HepG2 (cell line): ENCODE results near the gene PROC. TPM values are rescaled to one million over a fixed set of nuclear protein-coding genes. Genes with fewer than 3 reads are reported as not detected.

ENCODE experiments used
- ATAC-seq: fragments of 200-7000 bp; cut with Tn5 transposase; 3 replicates; pipeline ENCODE4 v1.9.1; 2020; ENCODE audit warnings: mild to moderate bottlenecking, moderate library complexity
- BruUV-seq: library from RNA; stranded (reverse); fragments of 400-500 nt; replicated peaks from 2 replicates; lab custom pipeline; 2021; lab: Mats Ljungman, UMichigan
- CTCF ChIA-PET: fragments of 300-600 bp; formaldehyde crosslinking; extraction: SDS; loops from one replicate; lab custom pipeline; 2021; ENCODE audit warnings: low total read pairs, inconsistent platforms, low intra/inter-chr PET ratio; lab: Yijun Ruan, JAX
- POLR2A ChIA-PET: fragments of 350-600 bp; sonication (Branson Sonifier 250); formaldehyde crosslinking; loops from one replicate; lab custom pipeline; 2020; ENCODE audit warnings: antibody characterized with exemption, inconsistent platforms; lab: Yijun Ruan, JAX
- DNase-seq: peaks from one replicate; pipeline ENCODE4 v3.0.0-alpha.2; 2015; ENCODE audit warnings: low spot score
- FAIRE-seq: peaks from 3 replicates; lab custom pipeline; 2011; peaks lifted over from hg19 to GRCh38; lab: Jason Lieb, UNC
- H2AFZ ChIP-seq: one replicate; pipeline ENCODE4 v1.6.1; 2011; ENCODE audit warnings: low read length, inconsistent platforms
- H3K27ac ChIP-seq: fragments of 300-600 bp; 3 replicates; pipeline ENCODE4 v1.8.0; 2011; ENCODE audit warnings: mixed run types, mild to moderate bottlenecking, mixed read lengths, low read length, inconsistent platforms; ENCODE audit not compliant: insufficient read depth; ENCODE audit errors: extremely low read length
- H3K27me3 ChIP-seq, 2 experiments: fragments of 200-600 bp in 1 of 2; 2 replicates in 1 of 2; 3 replicates in 1 of 2; pipeline versions ENCODE4 v1.6.0 to v1.8.0; 2011; ENCODE audit warnings: low read length in 2 of 2, mild to moderate bottlenecking in 2 of 2, moderate library complexity in 2 of 2, inconsistent platforms in 1 of 2; ENCODE audit not compliant: insufficient read depth in 2 of 2, control insufficient read depth in 1 of 2
- H3K36me3 ChIP-seq, 2 experiments: fragments of 200-600 bp in 1 of 2; replicated peaks in 1 of 2; 2 replicates in 1 of 2; 3 replicates in 1 of 2; pipeline versions ENCODE4 v1.5.1 to v1.8.0; 2011; ENCODE audit warnings: low read length in 2 of 2, inconsistent platforms in 1 of 2; ENCODE audit not compliant: insufficient read depth in 2 of 2, control insufficient read depth in 1 of 2
- H3K4me1 ChIP-seq: 2 replicates; pipeline ENCODE4 v1.5.1; 2012; ENCODE audit warnings: low read length, inconsistent platforms; ENCODE audit not compliant: insufficient read depth
- H3K4me2 ChIP-seq: 2 replicates; pipeline ENCODE4 v1.6.0; 2011; ENCODE audit warnings: low read depth, low read length, inconsistent platforms
- H3K4me3 ChIP-seq, 3 experiments: fragments of 200-600 bp in 1 of 3; sonication (generic), shearing (Covaris generic) in 1 of 3; replicated peaks in 1 of 3; 2 replicates each; pipeline ENCODE4 v1.5.1; 2011 to 2016; ENCODE audit warnings: low read length in 3 of 3, inconsistent platforms in 2 of 3, low read depth in 2 of 3, mild to moderate bottlenecking in 2 of 3, control low read depth in 1 of 3, mixed read lengths in 1 of 3; ENCODE audit not compliant: insufficient read depth in 1 of 3
- H3K79me2 ChIP-seq: one replicate; pipeline ENCODE4 v1.6.1; 2011; ENCODE audit warnings: low read length, inconsistent platforms; ENCODE audit not compliant: insufficient read depth
- H3K9ac ChIP-seq: 2 replicates; pipeline ENCODE4 v1.6.0; 2011; ENCODE audit warnings: mild to moderate bottlenecking, low read depth, low read length, inconsistent platforms; ENCODE audit not compliant: insufficient read depth
- H3K9me3 ChIP-seq: 2 replicates; pipeline ENCODE4 v1.5.1; 2012; ENCODE audit warnings: mild to moderate bottlenecking, low read length
- H4K20me1 ChIP-seq: 2 replicates; pipeline ENCODE4 v1.6.0; 2011; ENCODE audit warnings: inconsistent platforms, mild to moderate bottlenecking, low read length, moderate library complexity; ENCODE audit not compliant: insufficient read depth
- ATF7 ChIP-seq, 2 experiments: fragments of 450-650 bp in 1 of 2; sonication (generic) in 1 of 2; formaldehyde crosslinking in 1 of 2; IDR thresholded peaks; 2 replicates each; pipeline versions ENCODE4 v1.4.0 to v1.6.1; 2016 to 2020; ENCODE audit warnings: antibody characterized with exemption in 1 of 2, mild to moderate bottlenecking in 1 of 2, missing genetic modification reagents in 1 of 2
- CAMTA2 ChIP-seq: sonication (generic); formaldehyde crosslinking; IDR thresholded peaks from 2 replicates; pipeline ENCODE4 v1.4.0; 2020; ENCODE audit warnings: mild to moderate bottlenecking, missing genetic modification reagents, borderline replicate concordance
- KAT2B ChIP-seq: fragments of 150-350 bp; IDR thresholded peaks from 2 replicates; pipeline ENCODE4 v1.6.1; 2014; ENCODE audit warnings: low read depth, low read length, borderline replicate concordance
- MED13 ChIP-seq: sonication (generic); formaldehyde crosslinking; IDR thresholded peaks from 2 replicates; pipeline ENCODE4 v1.5.0; 2020; ENCODE audit warnings: missing genetic modification reagents
- MZF1 ChIP-seq: sonication (generic); formaldehyde crosslinking; IDR thresholded peaks from 2 replicates; pipeline ENCODE4 v1.8.1; 2023; ENCODE audit warnings: mild to moderate bottlenecking, missing genetic modification reagents, borderline replicate concordance
- REPIN1 ChIP-seq: sonication (generic); formaldehyde crosslinking; IDR thresholded peaks from 2 replicates; pipeline ENCODE4 v1.8.0; 2022; ENCODE audit warnings: missing genetic modification reagents, low read depth, mild to moderate bottlenecking, borderline replicate concordance
- ZEB1 ChIP-seq: IDR thresholded peaks from 2 replicates; pipeline ENCODE4 v1.6.1; 2012; ENCODE audit warnings: mild to moderate bottlenecking, low read depth, inconsistent platforms; ENCODE audit not compliant: insufficient replicate concordance
- ZNF124 ChIP-seq: sonication (generic); formaldehyde crosslinking; IDR thresholded peaks from 2 replicates; pipeline ENCODE4 v1.4.0; 2020; ENCODE audit warnings: missing genetic modification reagents
- ZNF274 ChIP-seq: sonication (generic); formaldehyde crosslinking; IDR thresholded peaks from 2 replicates; pipeline ENCODE4 v1.5.1; 2020; ENCODE audit warnings: mild to moderate bottlenecking, missing genetic modification reagents
- ZNF431 ChIP-seq: sonication (generic); formaldehyde crosslinking; IDR thresholded peaks from 2 replicates; pipeline ENCODE4 v1.9.0; 2022; ENCODE audit warnings: missing genetic modification reagents, low read depth, mild to moderate bottlenecking, borderline replicate concordance
- WGBS: methylation state at CpG from one replicate; pipeline ENCODE4 v1.1.6; 2017; ENCODE audit warnings: low lambda C conversion rate; 5-methylcytosine and 5-hydroxymethylcytosine counted together
- in situ Hi-C: cut with HindIII; loops from 2 replicates; pipeline ENCODE4 v1.10.0; 2017; ENCODE audit warnings: low pct_unique_long_range_greater_than_20kb; ENCODE audit not compliant: extremely low pct_ligation_motif_present
- intact Hi-C: fragments of 100-400 bp; cut with micrococcal nuclease; formaldehyde crosslinking; loops from one replicate; pipeline ENCODE4 v1.10.0; 2022; ENCODE audit not compliant: unreplicated experiment
- polyA plus RNA-seq, 8 experiments: library from polyadenylated mRNA; depleted of rRNA in 3 of 8; stranded (reverse) in 7 of 8; unstranded in 1 of 8; fragments of >200 nt; fragmentation: Illumina TruSeq in 4 of 8; extraction: Trizol in 4 of 8; gene quantifications; 2 replicates each; pipeline versions ENCODE4 v1.2.1 to v1.2.3, GENCODE V29; 2011 to 2016; ENCODE audit warnings: low read depth in 4 of 8, missing spikeins in 1 of 8, mixed read lengths in 1 of 8; ENCODE audit not compliant: insufficient read depth in 1 of 8
- total RNA-seq, 5 experiments: library from RNA; depleted of rRNA; stranded (reverse); fragments of >200 nt; fragmentation: Illumina TruSeq; extraction: Trizol; gene quantifications; 2 replicates each; pipeline ENCODE4 v1.2.3, GENCODE V29; 2016; ENCODE audit warnings: low read depth in 1 of 5
- TF ChIP-seq, protein P1 (sequence below): sonication (generic); formaldehyde crosslinking; IDR thresholded peaks from 2 replicates; pipeline ENCODE4 v1.5.1; 2020; ENCODE audit warnings: mild to moderate bottlenecking, missing genetic modification reagents, moderate library complexity
- TF ChIP-seq, protein P2 (sequence below): sonication (generic); formaldehyde crosslinking; IDR thresholded peaks from 2 replicates; pipeline ENCODE4 v1.4.0; 2020; ENCODE audit warnings: missing genetic modification reagents
- TF ChIP-seq, protein P3 (sequence below): sonication (generic); formaldehyde crosslinking; IDR thresholded peaks from 2 replicates; pipeline ENCODE4 v1.4.0; 2020; ENCODE audit warnings: missing genetic modification reagents, mild to moderate bottlenecking, borderline replicate concordance

The PROC gene
- total and polyA plus RNA-seq, 2 of the 13 experiments (the other 11 are each of a cell fraction or from before 2014, with no cell fraction given), result 134 to 185 TPM

DNA sequence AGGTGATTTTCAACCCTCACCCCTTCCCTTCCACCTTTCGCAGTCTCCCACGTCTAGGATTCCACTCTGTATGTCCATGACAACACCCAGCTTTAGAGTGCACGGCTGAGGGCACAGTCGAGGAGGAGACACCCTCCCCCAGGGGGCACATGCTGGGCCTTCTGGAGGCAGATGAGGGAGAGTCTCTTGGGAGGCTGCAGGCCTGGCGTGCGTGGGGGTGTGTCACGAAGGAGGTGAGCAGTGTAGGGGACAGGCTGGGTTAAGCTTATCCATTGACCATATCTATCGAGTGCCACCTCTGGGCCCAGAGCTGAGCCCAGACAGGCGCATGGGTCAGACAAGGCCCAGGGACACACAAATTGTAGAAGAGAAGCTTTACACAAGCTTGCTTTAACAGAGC, 18.8 kb downstream of the PROC start:
- no peaks in the 10 kb centered on the region for H4K20me1 ChIP-seq
- H3K36me3 ChIP-seq, result no peaks in the 10 kb centered on the region
- H3K9me3 ChIP-seq, result no peaks in the 10 kb centered on the region
- no peaks in the 10 kb centered on the region for H3K79me2 ChIP-seq
- ChIA-PET CTCF (interaction anchor here (1.9 to 2.4 kb wide), 2 partner anchors 16 to 42 kb away, joined by 8 to 12 read pairs; no protein-coding TSS in a partner anchor), POLR2A (interaction anchor here (0.6 to 16.2 kb wide), 11 partner anchors 9 to 143 kb away, joined by 4 to 229 read pairs (median 7); partner anchors contain the start of genes ERCC3 and PROC)
- intact Hi-C loops, result no loop called here
- no peak overlapping the region for H3K4me3 ChIP-seq
- ATAC-seq, result no peak
- peaks cover 57% of the 10 kb centered on the region for H3K4me1 ChIP-seq
- in situ Hi-C loops, result no loop called here
- WGBS, result 95% methylated on average over 9 of the region's 9 CpGs
- BruUV-seq, result no TSS peak
- H2AFZ ChIP-seq, result no peak overlapping the region
- H3K27ac ChIP-seq, result peak overlapping the region; percentile 94
- peak overlapping the region; percentile 69; the same call in 1 of the 2 replicates for H3K9ac ChIP-seq
- DNase-seq, result no peak
- H3K4me2 ChIP-seq, result no peak overlapping the region
- FAIRE-seq, result no peak
- H3K27me3 ChIP-seq, result no peaks in the 10 kb centered on the region
- TF ChIP-seq ZNF274 (CRISPR knock-in tag), result no peak
- 0 out of 2 replicates have a peak, but pooled peaks have one; percentile 47 for TF ChIP-seq MZF1 (CRISPR knock-in tag)
- TF ChIP-seq ZNF431 (CRISPR knock-in tag), result no peak
- TF ChIP-seq, protein P1, sequence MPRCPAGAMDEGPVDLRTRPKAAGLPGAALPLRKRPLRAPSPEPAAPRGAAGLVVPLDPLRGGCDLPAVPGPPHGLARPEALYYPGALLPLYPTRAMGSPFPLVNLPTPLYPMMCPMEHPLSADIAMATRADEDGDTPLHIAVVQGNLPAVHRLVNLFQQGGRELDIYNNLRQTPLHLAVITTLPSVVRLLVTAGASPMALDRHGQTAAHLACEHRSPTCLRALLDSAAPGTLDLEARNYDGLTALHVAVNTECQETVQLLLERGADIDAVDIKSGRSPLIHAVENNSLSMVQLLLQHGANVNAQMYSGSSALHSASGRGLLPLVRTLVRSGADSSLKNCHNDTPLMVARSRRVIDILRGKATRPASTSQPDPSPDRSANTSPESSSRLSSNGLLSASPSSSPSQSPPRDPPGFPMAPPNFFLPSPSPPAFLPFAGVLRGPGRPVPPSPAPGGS (CRISPR knock-in tag), result no peak
- no peak for TF ChIP-seq MED13 (CRISPR knock-in tag)
- TF ChIP-seq, protein P2, sequence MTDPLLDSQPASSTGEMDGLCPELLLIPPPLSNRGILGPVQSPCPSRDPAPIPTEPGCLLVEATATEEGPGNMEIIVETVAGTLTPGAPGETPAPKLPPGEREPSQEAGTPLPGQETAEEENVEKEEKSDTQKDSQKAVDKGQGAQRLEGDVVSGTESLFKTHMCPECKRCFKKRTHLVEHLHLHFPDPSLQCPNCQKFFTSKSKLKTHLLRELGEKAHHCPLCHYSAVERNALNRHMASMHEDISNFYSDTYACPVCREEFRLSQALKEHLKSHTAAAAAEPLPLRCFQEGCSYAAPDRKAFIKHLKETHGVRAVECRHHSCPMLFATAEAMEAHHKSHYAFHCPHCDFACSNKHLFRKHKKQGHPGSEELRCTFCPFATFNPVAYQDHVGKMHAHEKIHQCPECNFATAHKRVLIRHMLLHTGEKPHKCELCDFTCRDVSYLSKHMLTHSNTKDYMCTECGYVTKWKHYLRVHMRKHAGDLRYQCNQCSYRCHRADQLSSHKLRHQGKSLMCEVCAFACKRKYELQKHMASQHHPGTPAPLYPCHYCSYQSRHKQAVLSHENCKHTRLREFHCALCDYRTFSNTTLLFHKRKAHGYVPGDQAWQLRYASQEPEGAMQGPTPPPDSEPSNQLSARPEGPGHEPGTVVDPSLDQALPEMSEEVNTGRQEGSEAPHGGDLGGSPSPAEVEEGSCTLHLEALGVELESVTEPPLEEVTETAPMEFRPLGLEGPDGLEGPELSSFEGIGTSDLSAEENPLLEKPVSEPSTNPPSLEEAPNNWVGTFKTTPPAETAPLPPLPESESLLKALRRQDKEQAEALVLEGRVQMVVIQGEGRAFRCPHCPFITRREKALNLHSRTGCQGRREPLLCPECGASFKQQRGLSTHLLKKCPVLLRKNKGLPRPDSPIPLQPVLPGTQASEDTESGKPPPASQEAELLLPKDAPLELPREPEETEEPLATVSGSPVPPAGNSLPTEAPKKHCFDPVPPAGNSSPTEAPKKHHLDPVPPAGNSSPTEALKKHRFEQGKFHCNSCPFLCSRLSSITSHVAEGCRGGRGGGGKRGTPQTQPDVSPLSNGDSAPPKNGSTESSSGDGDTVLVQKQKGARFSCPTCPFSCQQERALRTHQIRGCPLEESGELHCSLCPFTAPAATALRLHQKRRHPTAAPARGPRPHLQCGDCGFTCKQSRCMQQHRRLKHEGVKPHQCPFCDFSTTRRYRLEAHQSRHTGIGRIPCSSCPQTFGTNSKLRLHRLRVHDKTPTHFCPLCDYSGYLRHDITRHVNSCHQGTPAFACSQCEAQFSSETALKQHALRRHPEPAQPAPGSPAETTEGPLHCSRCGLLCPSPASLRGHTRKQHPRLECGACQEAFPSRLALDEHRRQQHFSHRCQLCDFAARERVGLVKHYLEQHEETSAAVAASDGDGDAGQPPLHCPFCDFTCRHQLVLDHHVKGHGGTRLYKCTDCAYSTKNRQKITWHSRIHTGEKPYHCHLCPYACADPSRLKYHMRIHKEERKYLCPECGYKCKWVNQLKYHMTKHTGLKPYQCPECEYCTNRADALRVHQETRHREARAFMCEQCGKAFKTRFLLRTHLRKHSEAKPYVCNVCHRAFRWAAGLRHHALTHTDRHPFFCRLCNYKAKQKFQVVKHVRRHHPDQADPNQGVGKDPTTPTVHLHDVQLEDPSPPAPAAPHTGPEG (CRISPR knock-in tag), result no peak
- no peak for TF ChIP-seq ZEB1
- TF ChIP-seq KAT2B, result no peak
- TF ChIP-seq, protein P3, sequence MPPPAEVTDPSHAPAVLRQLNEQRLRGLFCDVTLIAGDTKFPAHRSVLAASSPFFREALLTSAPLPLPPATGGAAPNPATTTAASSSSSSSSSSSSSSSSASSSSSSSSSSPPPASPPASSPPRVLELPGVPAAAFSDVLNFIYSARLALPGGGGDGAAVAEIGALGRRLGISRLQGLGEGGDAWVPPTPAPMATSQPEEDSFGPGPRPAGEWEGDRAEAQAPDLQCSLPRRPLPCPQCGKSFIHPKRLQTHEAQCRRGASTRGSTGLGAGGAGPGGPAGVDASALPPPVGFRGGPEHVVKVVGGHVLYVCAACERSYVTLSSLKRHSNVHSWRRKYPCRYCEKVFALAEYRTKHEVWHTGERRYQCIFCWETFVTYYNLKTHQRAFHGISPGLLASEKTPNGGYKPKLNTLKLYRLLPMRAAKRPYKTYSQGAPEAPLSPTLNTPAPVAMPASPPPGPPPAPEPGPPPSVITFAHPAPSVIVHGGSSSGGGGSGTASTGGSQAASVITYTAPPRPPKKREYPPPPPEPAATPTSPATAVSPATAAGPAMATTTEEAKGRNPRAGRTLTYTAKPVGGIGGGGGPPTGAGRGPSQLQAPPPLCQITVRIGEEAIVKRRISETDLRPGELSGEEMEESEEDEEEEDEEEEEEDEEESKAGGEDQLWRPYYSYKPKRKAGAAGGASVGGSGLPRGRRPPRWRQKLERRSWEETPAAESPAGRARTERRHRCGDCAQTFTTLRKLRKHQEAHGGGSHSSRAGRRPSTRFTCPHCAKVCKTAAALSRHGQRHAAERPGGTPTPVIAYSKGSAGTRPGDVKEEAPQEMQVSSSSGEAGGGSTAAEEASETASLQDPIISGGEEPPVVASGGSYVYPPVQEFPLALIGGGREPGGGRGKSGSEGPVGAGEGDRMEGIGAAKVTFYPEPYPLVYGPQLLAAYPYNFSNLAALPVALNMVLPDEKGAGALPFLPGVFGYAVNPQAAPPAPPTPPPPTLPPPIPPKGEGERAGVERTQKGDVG (CRISPR knock-in tag), result no peak
- TF ChIP-seq ATF7 (IDR thresholded peaks at IDR 0.05), result no peak
- no peak for TF ChIP-seq ATF7 (CRISPR knock-in tag; IDR thresholded peaks at IDR 0.05)
- no peak for TF ChIP-seq REPIN1
- TF ChIP-seq CAMTA2, result peak; percentile 17; the same call in 1 of the 2 replicates
- no peak for TF ChIP-seq ZNF124
